Activated CD8-positive, alpha-beta memory T cell treated with anti-CD3 and anti-CD28 coated beads, Interleukin-2, amount 50 U/mL, for 4 hours (primary cell): ENCODE data around the gene EVX2.

ENCODE experiments used
- DNase-seq: peaks from one replicate; pipeline ENCODE4 v3.0.0-alpha.2; 2020

Gene EVX2

DNA sequence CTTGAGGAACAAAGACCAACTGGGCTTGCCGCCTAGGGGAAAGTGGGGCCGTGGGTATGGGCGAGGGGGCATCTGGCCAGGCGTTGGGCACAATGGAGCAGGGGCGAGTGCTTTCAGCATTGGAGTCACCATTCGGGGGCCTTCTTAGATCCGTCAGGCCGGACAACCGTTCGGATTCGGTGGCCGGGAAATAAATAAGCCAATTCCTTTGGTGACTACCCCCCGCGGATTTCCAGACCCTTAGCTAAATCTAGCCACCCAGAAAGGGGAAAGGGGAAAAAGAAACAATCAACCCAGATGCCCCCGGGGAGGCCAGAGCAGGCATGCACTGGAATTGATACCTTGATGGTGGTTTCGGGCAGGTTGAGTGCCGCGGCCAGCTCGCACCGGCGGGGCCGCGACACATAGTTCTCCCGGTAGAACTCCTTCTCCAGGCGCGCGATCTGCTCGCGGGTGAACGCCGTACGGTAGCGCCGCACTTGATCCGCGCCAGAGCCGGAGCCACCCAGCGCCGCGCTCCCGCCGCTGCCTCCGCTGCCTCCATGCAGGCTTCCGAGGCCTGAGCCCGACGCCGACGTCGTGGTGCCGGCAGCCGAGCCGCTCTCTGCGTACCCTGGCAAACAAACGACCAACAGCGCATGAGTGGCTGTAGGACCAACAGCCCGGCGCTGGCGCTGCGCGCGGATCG is 1.8 kb downstream of the EVX2 start:
- DNase-seq = no peak

DNA sequence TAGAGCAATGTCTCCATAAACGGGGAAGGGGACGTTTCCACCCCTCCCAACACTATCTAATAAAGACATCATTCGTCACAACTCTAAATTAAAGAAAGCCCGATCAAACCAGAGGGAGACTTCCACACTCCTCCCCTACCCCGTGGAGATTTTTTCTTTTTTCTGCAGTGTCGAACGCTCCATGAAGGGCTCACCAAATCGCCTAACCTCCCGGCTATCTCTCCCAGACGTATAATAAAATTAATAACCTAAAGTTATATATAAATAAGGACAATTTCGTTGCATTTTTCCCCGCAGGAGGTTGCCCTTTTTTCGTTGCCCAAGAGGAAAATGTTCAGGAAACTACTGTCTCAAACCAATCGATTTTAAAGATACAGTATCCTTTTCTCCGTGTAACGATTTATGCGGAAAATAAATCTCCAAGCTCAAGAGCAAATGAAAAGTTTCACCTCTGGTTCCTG is 2.4 kb downstream of the EVX2 start:
- no peak for DNase-seq

DNA sequence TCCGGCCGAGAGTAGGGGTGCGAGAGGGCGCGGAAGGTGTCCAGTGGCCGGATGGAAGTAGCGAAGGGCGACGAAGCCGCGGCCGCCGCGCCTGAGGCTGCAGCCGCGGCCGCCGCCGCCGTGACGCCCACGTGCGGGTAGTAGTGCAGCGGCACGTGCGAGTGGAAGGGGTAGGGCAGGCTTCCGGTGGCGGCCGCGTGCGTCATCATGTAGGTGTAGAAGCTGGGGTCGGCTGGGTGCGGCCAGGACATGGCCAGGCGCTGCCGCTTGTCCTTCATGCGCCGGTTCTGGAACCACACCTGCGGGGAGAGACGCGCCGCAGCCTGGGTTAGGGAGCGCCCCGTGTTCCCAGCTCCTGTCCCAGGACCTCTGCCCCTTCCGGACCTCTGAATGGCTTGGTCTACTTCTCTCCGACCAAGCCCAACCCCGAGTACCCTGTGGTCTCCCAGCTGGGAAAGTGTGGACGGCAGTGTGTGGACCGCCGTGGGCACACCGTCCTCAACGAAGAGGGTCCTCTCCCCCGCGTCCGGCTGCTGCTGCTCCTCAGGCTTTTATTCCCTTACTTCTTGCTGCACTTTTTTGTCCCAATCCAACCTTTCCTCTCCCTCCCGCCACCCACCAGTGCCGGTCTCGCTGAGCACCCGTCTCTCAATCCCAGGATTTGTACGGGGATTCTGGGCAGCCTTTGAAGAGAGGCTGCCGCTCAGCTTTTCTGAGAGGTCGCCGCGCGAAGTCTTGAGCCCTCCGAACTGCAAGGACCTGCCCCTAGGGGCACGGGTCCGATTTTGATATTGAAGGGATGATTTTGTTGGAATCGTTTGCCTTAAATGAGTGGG is 3.0 kb downstream of the EVX2 start:
- DNase-seq = no peak

DNA sequence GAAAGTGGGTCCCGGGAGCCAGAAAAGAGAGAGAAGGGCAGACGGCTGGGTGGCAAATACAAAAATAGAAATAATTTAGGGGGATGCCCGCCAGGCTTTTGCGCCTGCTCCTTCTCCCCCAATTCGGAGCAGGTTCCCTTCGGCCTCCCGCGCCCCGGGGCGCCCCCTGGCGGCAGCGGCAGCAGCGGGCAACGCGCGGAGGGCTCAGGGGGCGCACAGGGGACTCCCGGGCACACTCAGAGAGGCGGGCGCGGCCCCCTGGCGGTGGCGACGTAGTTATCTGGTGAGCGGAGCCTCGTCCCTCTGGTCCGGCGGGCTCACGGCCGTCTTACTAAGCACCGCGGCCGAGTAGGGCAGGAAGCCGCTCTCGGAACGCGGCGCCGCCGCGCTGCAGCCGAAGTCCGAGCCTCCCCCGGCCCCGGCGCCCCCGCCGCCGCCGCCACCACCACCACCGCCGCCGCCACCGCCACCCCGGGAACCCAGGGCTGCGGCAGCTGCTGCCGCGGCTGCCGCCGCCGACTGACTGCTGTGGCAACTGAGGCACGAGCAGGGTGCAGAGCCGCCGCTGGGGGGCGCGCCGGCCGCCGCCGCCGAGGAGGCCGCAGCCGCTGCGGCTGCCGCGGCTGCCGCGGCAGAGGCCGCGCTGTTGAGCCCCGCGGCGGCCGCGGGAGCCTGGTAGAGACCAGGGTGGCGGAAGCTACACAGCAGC is 3.8 kb downstream of the EVX2 start:
- DNase-seq = no peak

DNA sequence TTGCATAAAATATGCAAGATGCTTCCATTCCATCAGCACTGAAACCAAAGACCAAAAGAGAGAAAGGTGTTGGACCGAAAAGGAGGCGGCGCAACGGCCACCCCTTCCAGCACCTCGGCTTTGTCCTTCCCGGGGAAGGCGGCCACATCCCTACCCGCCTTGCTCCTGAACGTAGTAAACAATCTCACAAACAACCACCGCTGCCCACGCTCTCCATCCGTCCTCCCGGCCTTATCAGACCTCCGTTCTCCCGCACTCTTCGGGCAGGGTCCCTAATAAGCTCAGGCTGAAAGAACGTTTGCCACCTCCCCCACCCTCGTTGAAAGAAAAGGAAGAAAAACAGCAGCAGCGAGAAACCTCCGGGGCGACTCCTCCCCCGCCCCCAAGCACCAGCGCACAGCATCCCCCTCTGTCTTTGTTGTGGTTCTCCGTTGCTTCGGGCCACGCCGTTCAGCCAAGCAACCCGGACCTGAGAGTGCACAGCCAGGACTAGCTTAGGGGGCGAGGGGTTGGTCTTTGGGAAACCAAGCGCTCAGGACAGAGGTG is 4.4 kb downstream of the EVX2 start:
- DNase-seq = no peak

DNA sequence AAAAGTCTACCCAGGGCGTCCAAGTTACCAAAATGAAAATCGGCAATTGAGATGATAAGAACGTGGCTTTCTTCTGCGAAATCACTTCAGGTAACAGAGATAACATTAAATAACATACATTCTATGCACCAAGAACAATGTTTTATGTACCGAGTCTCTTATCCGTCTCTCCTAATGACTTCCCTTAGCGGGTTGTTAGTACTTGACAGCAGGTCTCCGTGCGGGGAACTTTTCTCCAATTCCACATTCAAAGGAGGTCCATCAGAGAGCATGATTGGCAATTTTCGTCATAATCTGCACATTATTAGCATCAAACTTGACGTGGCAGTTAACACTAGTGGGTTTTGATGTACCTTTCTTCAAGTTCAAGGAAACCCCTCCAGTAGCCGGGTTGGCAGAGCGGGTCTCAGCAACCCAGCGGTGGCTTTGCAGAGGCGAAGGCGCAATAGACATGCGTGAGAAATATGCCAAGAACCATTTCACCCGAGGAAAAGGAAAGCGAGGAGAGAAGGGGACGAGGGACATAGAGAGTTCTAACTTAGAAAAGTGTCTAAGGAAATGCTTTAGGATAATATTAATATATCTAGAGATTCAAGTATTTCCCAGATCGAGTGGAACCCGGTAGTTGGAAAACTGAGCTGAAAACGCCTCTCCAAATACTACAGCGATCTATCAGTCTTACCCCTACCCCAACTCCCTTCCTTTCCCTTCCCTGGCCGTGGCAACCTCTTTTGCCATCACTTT is 5.0 kb downstream of the EVX2 start:
- no peak for DNase-seq

DNA sequence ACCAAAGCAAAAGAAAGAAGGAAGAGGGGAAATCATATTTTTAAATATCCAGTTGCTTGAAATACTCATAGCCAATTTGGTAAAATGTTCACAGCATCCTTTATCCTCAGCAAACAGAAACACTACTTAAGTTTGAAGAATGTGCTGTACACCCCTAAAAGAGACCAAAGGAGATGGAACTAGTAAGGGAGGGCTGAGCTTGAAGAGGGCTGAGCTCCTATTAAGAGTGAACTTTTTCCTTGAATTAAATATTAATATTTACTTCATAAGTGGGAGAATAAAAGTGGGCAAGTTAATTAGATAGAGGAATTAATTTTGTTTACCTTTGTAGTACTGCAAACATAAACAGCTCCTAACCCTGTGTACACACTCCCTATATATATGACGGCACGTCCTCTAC is 7.0 kb downstream of the EVX2 start:
- no peak for DNase-seq

DNA sequence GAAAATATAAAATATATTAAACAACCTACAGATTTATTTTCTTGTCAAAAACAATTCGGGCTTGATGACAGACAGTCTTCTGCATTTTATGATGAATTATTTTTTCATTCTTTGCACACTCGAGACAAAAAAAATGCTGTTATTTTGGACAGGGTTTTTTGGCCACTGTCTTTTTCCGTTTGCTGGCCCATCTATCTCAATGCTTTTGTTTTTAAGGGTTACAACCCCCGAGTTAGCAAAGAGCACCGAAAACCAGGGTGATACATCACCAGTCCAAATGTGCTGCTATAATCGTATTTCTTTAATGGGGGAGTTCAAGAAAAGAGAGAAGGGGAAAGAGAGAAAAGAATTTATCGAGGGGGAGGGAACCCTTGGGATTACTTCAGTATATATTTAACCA is 7.7 kb downstream of the EVX2 start:
- DNase-seq = no peak

DNA sequence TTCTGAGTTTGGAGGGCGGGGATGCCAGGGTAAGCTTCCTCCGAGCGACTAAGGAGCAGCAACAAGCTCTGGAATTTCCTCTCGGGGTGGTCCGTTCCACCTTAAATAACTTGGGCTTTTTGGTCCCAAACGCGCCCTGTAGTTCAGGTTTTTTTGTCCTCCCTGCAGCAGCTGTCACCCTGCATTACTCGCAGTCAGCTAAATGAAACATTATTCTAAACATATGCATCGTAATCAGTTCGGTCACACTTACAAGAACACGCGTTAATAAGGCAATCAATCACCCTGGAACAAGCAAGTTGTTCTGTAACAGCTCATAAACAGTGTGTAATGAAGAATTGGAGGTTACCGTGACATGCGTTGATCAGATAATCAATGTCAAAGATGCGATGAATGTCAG is 8.3 kb downstream of the EVX2 start:
- no peak for DNase-seq

DNA sequence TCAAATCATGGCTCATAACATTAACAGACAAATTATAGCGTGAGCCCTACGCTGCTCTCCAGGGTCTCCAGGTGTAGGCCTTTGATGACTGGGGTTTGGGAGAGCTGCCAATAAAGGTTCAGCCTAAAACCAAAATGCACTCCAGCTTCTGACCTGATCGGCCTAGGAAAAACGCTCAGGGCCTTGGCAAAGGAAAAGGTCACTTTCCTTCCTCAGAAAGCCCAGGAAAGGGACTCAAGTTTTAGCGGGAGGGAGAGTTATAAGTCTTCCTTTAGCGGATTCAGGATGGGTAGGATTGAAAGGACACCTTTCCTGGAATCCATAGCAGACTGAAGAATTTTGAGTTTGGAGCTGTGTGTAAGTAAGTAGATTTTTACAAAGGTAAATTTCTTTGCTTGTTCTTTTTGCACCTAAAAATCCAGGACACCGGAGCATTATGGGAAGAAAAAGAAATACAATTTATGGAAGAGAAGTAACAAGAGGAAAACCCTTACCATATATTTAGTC is 8.8 kb downstream of the EVX2 start:
- no peak for DNase-seq

DNA sequence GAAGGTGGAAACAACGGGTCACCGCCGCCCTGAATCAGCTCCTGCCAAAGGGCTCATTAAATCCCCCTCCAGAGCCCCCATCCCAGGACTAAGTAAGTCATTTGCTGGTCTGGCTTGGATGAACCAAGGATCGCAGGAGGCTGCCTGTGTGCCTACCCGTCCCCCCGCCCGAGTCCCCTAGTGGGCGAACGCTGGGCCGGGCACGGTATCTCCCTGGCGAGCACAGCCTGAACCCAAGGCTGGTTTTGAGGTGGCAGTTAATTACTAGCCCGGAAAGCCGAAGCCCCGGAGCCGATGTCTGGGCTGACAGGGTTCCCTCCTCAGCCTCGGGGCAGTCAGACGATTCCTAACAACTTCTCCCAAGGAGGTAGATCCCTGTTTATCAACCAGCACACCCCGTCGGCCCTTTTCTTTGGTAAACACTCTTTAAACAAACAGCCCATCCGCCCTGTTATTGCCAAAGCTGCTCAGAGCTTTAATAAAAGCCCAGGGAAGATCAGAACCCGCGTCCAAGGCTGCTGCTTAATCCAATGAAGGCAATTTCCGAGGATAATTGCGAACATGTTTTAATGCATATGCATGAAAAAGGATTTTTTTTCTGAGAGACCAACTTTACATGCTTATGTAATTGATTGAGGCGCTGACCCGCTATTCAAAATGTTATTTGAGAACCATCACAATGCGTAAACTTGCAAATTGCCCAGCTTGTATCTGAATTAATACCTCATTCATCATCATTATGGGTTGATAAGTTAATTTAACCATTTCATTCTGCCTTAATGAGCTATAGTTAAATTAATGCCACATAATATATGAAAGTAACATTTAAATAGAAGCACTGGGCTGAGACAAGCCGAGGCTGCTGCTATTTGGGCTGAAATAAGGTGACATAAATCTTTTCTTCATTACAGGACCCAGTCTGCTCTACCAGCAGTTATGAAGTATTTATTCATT is 10.5 kb downstream of the EVX2 start:
- no peak for DNase-seq

DNA sequence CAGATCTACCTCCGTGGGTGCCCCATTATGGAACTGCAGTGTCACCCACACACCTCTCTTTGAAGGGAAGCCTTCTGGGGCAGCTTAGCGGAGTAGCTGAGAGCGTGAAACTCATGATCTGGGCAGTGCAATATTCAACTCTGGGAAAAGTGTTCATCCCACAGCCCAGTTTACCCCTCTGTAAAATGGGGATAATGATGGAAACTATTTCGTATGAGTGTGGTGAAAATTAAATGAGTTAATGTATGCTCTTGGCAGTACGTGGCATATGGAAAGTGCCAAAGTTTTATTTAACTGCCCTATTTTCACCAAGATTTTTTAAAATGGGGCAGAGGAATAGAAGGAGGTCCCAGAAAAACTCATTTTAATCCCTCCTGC is 11.5 kb downstream of the EVX2 start:
- DNase-seq = no peak

DNA sequence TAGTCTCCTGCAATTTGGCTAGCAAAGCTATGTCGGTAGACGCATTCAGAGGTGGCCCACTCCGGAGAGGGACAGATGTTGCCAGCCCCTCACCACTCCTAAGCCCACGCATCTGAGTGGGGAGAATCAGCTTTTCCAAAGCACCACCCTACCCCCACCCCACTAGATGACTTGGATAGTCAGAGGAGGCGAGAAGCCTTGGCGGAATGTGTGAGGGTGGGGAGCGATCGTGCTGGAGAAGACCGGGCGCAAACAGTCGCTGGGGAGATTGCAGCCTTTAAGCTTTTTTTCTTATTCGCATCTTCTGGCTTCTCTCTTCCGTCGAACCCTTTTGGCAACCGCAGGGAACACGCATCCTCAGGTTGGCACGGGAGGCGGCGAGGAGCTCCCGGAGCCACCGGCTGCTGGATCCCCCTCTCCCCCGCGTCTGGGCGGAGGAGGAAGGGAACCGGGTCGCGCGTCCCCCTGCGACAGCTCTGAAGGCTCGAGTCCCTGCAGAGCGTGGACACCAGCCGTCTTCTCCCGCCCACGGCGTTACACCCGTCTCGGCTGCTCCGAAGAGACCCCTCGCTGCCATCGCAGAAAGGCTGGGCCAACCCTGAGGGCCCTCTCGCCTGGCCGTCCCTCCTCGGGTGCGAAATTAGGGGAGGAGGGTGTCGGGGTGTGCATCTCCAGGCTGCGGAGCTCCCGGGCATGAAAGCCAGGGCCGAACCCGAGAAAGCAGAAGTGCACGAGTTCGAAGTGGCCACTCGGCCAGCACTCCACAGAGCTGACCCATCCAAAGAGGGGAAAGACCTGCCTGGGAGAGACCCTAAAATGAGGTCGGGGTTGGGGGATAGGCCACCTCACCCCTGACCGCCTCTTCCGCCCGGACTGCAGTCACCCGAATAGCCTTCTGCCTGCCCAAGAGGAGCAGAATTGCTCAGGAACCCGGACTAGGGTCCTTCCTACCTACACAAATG is 12.2 kb downstream of the EVX2 start:
- no peak for DNase-seq

DNA sequence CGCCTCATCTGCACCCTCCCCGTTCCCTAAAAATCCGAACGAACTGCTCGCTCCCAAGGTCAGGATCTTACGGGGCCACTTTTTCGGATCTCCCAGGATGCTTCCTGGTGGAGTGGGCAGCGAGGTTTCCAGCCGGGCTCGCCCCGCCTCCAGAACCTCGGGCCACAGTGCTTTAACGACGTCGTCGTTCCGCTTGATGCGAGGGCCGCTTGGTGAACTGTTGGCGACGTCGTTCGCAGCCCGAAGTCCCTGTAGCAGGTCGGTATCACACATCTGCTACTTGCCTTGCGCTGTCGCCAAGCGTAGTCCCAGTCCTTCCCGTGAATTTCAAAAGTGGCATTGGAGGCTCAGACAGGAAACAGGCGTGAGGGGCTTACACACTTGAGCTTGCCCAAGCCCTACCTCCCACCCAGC is 15.3 kb downstream of the EVX2 start:
- DNase-seq = no peak

DNA sequence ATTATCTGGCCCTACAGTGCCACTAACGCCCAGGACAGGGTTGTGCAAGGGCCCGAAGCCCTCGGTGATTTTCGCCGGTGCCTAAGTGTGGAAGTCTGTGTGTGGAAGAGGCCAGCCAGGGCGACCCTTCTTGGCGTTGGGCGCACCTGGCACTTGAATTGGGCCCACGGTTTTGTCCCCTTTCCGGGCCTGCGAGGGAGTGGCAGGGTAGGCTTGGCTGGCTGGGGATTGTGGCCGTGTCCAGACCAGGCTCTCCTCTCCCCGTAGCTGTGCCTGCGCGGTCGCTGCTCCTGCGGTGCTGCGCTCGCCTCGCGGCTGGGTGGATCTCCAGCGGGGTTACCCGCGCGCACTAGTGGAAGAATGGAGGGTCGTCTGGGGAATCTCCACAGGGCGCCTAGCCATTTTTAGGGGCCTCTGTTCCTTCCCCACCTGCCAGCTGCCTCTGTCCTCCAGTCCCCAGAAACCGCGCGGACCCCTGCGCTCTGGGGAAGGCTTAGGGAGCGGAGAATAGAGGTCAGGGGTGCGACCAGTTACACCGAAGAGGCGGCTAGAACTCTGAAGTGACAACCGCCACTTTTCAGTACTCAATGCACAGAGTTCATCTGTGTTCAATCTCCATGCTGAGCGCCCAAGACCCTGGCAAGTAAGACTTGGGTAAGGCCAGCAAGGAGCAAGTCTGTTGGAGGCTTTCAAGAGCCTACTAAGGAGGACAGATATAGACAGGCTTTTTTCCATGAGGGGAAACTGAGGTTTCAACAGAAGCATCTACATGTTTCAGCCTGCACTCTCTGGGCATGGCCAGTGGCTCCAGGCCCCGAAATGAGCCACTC is 16.0 kb downstream of the EVX2 start:
- DNase-seq = no peak

DNA sequence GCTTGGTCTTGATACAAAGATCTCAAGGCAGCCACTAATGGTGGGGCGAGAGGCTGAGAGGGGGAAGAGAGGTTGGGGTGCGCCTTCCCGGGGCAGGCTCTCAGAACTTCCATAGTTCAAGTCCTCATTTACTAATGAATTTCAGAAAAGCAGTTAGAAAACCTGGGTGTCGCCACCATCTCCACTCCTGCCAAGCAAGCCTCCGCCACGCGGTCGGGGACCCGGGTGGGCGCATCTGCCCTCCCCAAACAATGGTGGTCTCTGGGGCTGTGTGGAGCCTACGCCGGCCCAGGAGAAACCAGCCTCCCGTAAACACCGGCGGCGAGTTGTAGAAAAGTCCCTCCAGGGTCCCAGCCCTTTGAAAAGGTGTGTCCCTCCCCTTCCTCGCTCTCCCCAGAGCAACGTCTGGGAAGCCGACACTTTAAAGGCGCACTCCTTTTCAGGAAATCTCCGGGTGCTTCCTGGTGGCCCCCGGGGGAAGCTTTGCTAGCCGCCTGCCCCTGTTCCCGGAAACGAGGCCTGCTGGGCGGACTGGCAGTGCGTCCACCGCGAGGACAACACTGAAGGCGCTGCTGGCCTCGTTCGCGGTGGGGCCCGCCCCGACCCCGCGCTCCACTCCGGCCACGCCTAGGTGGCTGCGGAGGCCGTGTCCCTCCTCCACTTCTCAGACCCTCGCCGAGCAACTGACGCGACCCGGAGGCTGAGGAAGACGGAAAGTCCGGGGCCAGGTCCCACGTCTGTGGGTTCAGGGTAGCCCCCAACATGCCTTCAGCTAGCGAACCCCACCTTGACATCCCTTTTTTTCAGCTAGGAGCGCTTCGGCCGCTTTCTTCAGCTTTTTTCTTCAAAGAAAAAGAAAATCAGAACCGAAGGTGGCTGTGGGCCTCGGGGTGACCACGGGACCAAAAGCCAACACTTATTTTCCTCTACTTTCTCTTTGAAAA is 16.8 kb downstream of the EVX2 start:
- DNase-seq = no peak

DNA sequence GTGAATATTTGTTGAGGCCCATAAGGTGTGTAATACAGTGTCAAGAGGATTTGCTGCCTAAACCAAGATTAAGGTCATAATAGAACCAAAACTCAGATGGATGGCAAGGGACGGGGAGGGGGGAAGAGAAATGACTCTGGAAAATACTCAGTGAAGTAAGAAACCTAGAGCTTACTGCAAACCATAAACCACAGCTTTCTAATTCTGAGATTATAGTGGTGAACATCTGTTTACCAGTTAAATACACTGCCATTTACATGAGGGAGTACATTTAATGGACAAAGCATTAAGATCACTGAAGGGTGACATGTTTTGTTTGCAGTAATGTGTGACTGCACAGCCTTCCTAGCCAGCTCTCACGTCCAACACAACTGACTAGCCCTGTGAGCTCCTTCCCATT is 19.8 kb downstream of the EVX2 start:
- DNase-seq = no peak

DNA sequence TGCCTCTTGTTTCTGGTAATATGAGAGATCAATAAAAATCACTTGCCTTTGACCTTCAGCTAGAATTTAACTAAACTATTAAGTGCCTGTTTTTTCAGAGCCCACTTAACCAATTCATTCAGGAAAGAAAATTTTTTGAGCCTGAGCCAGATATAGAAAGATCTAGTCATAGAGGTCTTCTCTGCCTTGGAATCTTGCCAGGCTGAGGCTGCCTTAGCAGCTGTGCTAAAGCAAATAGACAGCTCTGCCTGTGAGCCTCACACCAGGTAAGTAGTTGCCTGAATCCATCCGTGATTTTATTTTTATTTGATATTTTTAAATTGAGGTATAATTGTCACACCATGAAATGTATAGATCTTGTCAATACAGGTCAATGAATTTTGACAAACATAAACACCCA is 27.4 kb downstream of the EVX2 start:
- DNase-seq = no peak
